ENCODE measurements around the gene USP35.

Gene USP35

GRCh38 chr11:78234006-78234405 lies 45.3 kb downstream of the USP35 start:
- no peak for DNase-seq (ENCODE audit: low read depth)

- DNase-seq (ENCODE audit: low read depth) = no peak
Observed at GRCh38 chr11:78237293-78238046, 48.8 kb downstream of the USP35 start.

- no peak for DNase-seq (ENCODE audit: low read depth)
Observed at GRCh38 chr11:78239781-78240180, 51.1 kb downstream of the USP35 start.

- DNase-seq (ENCODE audit: low read depth) = no peak
Observed at GRCh38 chr11:78241475-78241874, 52.8 kb downstream of the USP35 start.

GRCh38 chr11:78244080-78244479 lies 55.4 kb downstream of the USP35 start:
- peak; percentile 28 for DNase-seq (ENCODE audit: low read depth)

- peak; percentile 69 for DNase-seq (ENCODE audit: low read depth)
Observed at GRCh38 chr11:78244546-78245255, 56.0 kb downstream of the USP35 start.

GRCh38 chr11:78248191-78248590 lies 59.5 kb downstream of the USP35 start:
- peak; percentile 27 for DNase-seq (ENCODE audit: low read depth)

- DNase-seq (ENCODE audit: low read depth) = no peak
Observed at GRCh38 chr11:78248903-78249302, 60.2 kb downstream of the USP35 start.

GRCh38 chr11:78250099-78250498 lies 61.4 kb downstream of the USP35 start:
- no peak for DNase-seq (ENCODE audit: low read depth)

GRCh38 chr11:78251083-78251775 lies 62.5 kb downstream of the USP35 start:
- peak; percentile 67 for DNase-seq (ENCODE audit: low read depth)

- DNase-seq (ENCODE audit: low read depth) = peak; percentile 37
Observed at GRCh38 chr11:78253797-78254196, 65.1 kb downstream of the USP35 start.

- DNase-seq (ENCODE audit: low read depth) = no peak
Observed at GRCh38 chr11:78254268-78254667, 65.5 kb downstream of the USP35 start.

GRCh38 chr11:78255919-78256318 lies 67.2 kb downstream of the USP35 start:
- DNase-seq (ENCODE audit: low read depth) = no peak

GRCh38 chr11:78256962-78257361 lies 68.2 kb downstream of the USP35 start:
- peak; percentile 81 for DNase-seq (ENCODE audit: low read depth)

- DNase-seq (ENCODE audit: low read depth) = no peak
Observed at GRCh38 chr11:78257654-78258053, 68.9 kb downstream of the USP35 start.

- DNase-seq (ENCODE audit: low read depth) = no peak
Observed at GRCh38 chr11:78259777-78260487, 71.2 kb downstream of the USP35 start.

GRCh38 chr11:78261367-78261766 lies 72.6 kb downstream of the USP35 start:
- no peak for DNase-seq (ENCODE audit: low read depth)

- no peak for DNase-seq (ENCODE audit: low read depth)
Observed at GRCh38 chr11:78261828-78262227, 73.1 kb downstream of the USP35 start.

GRCh38 chr11:78262238-78262637 lies 73.5 kb downstream of the USP35 start:
- DNase-seq (ENCODE audit: low read depth) = no peak

GRCh38 chr11:78262691-78263090 lies 74.0 kb downstream of the USP35 start:
- DNase-seq (ENCODE audit: low read depth) = no peak
